LHCN-M2 (cell line): ENCODE data around the gene FAM107A. TPM values are rescaled to one million over a fixed set of nuclear protein-coding genes. Genes with fewer than 3 reads are reported as not detected.
A peak's percentile ranks its signal among the peaks of the same experiment; 100 is the strongest.
"Not testable (repeated sequence)": the region's sequence is repeated elsewhere in the genome, so short reads cannot be mapped to it uniquely, and the experiment has no call there.

ENCODE experiments used
- DNase-seq: peaks from one replicate; pipeline ENCODE4 v3.0.0-alpha.2; 2012; ENCODE audit warnings: low read depth
- total RNA-seq: library from RNA; depleted of rRNA; stranded (reverse); fragments of >200 nt; gene quantifications from 2 replicates; pipeline ENCODE4 v1.2.3, GENCODE V29; 2014

The FAM107A gene
- total RNA-seq, 1 experiment from 2014 or later, result not detected

DNA sequence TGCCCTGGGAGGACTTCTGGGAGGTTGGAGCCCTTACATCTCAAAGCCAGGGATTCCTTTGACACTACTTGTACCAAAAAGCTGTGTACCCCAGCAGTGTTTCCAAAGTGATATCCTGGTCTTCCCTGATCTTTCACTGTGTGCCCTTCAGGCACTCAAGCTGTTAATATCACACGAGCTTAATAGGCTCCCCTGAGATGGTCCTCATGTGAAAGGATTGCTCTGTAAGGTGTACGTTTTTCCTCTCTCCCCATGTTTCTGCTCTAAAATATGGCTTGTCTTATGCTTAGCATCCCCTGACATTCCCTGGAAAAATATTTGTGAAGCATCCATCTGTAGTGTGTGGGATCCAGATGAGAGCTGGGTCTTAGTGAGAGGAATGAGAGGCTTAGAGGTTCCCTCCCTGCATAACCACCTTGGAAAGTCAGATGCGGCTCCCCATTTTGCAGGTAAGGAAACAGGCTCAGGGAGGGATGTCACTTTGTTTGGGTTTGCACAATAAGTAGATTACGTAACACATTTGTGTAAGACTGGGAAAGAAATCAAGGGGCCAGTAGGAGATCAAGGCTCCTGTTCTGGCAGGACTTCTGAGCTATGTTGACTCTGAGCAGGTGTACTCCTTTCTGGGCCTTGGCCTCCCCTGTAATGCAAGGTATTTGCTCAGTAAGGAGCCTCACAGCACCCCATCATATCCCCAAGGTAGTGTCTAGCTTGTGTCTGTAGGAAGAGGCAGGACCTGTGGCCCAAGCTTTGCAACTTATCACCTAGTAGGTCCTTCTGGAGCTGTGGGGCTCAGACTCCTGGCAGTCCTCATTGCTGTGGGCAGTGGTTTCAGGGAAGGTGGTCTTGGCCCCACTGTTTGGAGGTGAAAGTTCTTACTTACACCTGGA is 39.5 kb downstream of the FAM107A start:
- no peak for DNase-seq

DNA sequence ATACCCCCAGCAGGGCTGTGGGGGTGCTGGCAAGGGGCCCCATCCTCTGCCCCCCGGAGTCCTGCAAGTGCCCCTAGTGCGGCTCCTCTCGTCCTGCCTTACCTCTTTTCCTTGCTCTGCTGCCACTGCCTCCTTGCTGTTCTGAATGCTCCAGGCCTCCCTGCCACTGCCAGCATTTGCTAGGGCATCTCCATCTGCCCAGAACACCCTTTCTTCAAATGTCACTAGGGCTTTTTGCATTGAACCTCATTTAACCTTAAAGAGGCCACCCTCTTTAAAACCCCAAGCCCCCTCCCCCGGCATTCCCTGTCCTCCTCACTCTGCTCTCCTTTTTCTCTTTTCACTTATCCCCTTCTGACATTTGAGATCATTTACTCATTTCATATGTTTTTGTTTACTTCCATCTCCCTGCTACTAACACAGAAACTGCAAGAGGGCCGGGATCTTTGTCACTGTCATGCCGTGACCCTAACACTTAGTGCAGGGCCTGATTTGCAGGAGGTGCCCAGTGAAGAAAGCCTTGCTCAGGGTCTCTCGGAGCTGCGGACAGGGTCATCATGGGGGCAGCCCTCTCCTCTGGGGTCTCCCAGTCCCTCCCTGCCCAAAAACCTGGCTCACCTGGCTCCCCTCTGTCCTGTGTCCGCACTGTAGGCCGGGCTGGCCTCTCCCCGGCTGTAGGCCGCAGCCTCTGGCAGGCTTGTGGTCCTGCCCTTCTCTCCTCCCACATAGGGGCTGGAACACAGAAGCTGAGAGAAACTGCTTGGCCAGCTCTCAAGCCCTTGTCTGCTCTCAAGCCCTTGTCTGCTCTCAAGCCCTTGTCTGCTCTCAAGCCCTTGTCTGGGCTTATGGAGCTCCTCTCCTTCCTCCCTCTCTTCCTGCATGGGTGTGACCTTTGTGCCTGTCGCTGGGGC is 40.4 kb downstream of the FAM107A start, which contains the start of gene ACOX2:
ACOX2 (minus strand) TSS at position 690 of the 911 bp plus-strand sequence. CDS start 2,084 bp downstream, outside the sequence.
- no peak for DNase-seq

DNA sequence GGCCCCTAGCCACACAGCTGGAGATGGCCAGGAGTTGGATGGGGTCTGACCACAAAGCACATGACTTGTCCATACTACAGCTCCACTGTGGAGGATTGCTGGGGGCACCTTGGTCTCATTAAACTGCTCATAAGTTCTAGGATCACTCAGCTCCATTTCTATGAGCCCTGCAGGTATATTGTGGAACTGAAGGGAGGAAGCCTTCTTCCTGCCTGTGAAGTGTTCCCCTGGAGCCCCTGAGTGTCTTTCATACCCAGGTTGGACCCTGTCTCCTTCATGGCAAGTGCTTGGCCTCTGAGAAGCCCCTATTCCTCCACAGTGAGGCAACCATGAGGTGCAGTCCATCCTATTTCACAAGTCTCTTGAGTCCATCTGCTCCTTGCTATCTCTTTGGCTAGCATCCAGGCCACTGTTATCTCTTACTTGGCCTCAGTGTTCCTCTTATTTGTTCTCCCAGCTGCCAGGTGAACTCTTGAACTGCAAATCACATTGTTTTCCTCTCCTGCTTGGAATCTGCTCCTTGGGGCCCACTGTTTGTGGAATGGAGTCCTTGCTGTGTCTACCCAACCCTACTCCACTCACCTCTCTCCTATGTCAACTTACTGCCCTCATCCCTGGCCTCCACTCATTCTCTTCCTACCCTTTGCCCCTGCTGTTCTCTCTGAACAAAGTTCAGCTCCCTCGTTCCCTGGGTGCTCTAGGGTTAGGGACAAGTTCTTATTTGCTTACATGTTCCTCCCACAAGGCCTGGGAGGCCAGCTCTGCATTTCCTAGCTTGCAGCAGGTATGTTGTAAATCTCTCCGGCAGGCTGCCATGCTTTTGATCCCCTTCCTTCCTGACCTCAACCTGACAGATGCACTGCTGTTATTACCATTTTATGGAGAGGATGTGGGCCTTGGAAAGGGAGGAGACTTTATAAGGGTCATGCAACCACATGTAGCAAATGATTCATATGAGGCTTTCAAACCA is 41.4 kb downstream of the FAM107A start:
- peak; percentile 45 for DNase-seq

DNA sequence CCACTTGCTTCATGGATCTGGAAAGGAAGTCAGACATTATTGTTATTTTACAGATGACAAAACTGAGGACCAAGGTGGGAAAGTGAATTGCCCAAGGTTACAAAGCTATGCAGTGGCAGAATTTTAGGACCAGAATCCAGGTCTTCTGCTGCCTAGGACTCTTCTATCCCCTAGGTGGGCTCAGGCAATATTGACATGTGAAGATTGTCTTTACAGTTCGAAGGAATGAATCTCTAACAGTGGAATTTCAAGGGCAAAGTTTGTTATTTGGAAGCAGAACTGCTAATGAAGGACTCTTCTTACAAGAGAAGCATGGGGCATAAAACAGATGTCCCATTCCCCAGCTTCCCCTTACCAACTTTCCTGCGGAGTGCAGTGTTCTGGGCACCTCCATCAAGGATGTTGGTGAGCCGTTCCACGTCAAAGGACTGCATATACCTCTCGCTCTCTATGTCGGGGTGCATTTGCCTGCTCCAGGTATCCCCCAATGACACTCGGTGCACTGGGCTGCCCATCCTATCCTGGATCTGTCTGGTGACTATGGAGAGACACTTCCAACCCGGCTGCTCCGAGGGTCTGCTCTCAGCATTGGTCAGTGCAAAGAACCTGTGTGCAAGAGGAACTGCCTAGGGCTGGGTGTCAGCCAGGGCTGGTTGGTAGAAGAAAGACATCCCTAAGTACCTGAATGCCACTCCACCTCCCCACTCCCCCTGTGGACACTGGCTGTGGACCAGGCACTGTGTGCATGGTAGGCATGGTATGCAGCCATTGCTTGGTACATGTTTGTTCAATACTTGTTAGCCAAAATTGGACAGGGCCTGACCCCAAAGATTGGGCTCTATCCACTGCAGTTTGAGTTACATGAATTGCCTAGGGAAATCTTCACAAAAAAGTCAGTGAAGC is 42.3 kb downstream of the FAM107A start:
- no peak for DNase-seq

DNA sequence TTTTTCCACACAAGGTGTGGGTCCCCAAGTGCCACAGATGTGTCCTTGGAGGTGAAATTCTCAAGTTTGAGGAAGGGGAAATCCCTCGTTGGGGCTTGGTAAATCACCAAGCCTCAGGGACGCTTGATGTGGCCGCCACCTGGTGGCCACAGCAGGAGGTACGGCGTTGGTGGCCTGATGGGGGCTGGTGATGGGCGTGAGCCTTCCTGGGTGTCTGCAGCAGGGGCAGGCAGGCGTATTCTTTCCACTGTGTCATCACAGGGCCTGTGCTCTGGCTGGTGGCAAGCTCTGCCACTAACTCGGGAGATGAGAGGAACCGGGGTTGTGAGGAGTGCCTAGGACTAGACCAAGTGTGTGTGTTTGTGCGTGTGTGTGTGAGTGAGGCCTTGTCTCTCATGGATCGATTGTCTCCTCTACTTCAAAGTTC is 44.4 kb downstream of the FAM107A start:
- DNase-seq, result peak; percentile 56

DNA sequence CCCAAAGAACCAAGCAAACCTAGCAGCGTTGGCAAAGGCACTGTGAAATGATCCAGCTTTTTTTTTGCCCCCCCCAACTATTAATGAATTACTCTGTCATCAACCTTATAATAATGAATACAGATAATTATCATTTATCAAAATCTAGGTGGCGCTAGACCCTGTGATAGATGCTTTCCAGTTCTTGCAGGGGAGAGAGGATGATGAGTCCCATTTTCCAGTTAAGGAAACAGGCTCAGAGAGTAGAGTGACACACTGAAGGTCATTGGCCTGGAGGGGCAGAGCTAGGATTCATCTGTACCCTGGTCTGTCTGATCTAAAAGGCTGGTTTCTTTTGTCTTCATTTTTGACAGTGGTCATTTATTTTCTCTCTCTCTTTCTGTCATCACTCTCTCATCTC is 45.2 kb downstream of the FAM107A start:
- DNase-seq, result peak; percentile 51

DNA sequence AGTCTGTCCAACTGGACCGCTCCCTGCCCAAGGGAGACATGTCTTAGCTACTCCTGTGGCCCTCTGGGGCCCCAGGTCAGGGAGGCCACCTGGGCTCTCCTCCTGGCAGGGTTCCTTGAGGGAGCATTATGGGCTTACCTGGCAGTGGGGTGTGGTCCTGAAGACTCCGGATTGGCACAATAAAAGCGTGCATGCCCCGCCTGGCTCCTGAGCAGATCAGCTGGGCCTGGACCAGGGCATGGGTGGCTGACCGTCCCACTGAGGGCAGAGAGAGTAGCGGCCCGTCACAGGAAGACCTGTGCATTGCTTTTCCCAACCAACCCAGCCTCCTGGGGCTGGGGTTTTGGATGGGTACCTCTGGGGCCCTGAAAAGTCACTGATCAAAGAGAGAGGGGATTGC is 45.6 kb downstream of the FAM107A start:
- no peak for DNase-seq

DNA sequence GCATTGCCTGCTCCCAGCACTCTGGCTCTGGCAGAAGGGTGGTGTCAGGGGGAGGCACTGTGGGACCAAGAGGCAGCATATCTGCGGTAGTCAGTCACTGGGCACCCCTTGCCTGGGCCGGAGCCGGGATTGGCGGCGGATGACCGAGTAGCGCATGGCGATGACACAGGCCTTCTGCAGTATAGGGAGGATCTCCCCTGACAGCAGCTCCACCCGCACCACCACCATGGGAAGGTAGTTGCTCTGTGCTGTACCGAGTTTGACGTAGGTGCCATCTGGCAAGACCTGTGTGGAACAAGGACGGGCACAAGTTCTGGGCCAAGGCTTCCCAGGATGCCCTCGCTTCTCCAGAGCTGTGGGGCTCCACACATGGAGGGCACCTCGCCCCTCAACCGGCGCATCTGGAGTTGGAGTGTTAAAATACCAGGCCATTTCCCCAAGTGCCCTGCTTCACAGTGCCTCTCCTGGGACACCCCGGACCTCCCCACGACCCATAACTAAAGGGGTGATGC is 46.8 kb downstream of the FAM107A start:
- DNase-seq, result no peak

DNA sequence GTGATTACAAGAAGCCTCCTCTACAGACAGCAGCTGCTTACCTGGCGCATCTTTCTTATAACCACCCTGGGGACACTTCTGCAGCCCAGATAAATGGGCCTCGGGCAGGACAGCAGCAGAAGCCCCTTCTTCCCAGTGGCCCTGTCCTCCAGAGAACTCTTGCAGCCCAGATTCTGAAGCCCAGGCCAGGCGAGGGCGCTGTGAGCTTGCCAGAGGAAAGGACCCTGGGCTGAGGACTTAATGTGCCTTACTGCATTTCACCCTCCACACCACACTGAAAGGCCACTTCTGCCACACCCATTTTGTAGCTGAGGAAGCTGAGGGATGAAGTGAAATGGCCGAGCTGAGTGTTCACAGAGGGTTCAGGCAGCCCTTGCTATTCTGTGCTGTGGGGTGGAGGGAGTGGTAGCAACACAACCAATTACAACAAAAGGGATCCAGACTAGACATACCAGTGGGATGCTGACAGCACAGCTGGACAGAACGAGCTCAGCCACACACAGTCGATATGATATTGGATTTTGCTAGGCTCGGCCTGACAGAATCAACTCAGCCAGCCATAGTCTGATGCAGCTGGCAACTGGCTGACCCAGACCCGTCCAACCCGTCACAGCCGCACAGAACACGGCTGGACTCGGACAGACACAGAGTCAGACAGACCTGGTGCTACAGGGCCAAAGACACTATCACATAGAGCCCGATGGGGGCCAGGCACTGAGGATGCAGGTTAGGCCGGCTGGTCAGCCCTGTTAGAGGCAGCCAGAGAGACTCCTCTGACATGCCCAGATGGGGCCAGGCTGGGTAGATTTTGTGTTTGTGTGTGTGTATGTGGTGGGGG is 47.5 kb downstream of the FAM107A start:
- DNase-seq, result peak; percentile 23

DNA sequence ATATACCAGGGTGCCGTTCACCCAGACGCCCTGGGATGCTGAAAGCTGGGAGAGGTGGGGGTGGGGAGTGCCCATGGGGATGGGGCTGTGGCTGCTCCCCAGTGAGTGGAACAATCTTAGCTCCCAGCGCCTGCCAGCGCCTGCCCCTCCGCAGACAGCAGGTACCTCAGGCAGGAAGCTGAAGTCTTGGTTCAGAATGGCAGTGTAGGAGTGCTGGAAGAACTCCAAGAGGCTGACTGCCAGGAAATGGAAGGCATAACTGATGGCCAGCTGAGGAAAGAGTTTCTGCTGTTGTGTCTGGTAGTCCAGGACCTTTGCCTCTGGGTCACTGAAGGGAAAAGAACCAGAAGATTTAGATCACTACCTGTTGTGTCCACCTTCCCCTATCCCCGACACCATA is 48.6 kb downstream of the FAM107A start:
- DNase-seq, result peak; percentile 26

DNA sequence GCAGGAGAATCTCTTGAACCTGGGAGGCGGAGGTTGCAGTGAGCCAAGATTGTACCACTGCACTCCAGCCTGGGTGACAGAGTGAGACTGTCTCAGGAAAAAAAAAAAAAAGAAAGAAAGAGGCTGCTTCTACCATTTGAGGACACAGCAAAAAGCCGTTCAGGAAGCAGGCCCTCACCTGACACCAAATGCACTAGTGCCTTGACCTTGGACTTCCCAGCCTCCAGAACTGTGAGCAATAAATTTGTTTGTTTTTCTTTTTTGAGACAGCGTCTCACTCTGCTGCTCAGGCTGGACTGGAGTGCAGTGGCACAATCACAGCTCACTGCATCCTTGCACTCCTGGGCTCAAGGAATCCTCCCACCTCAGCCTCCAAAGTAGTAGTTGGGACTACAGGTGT is 49.8 kb downstream of the FAM107A start:
- DNase-seq, result not testable (repeated sequence)

DNA sequence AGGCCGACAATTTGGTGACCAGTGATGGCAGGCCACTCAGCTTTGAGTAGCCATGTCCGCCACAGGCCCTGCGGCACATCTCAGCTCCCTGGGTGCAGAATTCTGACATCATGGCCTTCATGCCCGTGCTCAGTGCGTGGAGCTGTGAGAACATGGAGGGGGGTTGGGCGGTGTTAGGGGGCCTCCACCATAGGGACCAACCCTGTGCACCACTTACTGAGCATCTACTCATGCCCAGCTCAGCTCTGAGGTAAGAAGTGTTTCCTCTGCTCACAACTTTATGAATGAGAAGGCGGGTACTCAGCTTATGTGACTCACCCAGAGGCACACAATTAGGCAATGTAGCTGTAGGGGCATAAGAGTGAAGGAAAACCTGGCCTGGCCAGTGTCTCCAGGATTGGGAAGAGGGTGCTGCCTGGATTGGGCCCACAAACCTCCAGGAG is 50.7 kb downstream of the FAM107A start:
- peak; percentile 88 for DNase-seq

DNA sequence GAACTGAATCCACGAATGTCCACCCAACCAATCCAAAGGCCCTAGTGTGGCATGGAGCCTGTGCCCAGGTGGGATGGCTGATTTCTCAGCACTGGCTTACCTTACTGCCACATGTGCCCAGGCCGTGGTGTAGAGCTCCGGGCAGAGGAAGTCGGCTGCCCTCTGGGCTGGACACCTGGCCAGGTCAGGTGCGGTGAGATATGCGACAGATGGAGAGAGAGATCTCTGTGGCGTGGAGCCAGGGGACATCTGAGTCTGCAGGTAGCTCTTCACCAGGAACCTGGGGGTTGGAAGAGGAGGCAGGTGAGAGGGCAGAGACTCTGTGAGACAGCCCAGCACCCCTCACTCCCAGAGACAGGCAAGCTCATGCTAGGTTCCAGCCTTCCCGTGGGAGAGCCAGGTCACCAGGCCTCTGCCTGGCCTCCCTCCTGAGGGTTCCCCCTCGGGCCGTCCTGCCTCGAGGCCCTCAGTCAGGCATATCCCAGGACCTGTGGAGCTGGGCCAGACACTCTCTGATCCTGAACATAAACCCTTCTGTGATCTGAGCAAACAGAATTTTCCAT is 52.8 kb downstream of the FAM107A start:
- DNase-seq, result no peak

DNA sequence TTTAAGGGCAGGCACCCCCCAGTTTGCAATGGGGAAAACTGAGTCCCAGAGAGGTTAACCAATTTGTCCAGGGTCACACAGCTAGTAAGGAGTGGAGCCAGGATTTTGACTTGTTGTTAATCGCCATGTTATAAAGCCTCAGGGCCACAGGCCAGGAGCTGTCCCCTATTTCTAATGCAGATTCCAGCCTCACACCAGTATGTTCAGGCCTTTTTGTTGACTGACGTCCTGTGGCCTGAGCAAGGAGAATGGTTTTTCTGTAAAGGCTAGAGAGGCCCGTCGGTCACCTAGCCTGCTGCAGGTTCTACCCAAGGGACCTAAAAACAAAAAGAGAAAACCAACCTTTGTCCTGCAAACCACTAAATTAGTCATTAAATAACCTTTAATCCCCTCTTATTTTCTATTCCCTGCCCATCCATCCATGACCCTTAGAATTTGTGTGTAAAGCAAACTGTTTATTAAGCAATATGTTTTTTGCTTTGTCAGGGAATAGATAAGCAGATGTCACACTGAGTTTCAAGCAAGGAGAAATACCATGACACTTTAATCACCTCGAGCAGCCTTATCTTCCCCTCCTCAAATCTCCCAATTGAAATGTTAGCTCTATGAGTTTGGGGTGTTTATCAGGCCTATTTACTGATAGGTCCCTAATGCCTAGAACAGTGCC is 54.3 kb downstream of the FAM107A start:
- no peak for DNase-seq

DNA sequence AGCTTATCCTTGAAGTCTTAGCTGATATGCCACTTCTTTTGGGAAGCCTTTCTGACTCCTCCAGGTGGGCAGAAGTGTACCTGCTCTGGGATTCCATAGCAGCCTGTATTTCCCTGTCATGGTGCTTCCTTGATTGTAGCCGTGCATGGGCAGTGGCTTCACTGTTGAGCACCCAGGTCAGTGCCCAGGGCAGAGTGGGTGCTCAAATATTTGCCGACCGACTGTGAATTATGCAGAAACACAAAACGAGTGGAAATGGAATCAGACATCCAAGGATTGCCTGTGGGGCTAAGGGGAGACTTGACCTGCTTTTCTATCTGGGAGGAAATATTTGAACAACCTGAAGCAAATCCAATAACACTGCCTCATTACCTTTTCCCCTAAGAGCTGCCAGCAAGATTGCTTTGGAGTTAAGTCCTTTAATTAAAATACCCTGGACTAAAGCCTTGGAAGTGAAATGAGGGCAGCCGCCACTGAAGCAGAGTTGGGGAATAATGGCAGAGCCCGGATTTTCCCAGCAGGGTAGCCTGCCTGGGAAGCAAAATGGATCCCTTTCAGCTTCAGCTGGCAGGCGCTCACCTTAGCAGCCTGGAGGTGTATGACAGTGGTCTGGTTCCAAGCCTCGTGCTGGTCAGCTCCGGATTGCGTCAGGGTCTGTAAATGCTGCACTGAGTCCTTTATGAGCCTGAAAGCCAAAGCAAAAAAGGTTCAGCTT is 55.1 kb downstream of the FAM107A start:
- DNase-seq, result no peak

DNA sequence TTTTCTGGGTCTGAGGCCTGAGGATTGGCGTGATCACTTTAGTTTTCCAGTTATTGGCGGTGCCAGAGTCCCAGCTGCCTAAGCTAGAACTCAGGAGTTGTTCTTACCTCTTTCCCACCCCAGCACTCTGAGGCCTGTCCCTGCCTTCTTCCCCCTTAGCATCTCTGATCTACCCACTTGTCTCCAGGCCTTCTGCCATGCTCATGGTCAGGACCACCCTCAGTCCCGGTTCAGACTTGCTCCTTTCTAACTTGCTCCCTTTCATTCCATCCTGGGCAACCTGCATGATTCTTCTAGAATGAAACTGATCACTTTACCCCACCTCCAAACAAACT is 55.9 kb downstream of the FAM107A start:
- no peak for DNase-seq
